Stimulated activated CD8-positive, alpha-beta memory T cell treated with anti-CD3 and anti-CD28 coated beads, Interleukin-4, amount 100 ng/mL, for 4 hours (primary cell): Measurements from ENCODE around the gene NUDT14.

Source experiments
- DNase-seq, 2 donors: peaks; one replicate each; pipeline ENCODE4 v3.0.0-alpha.2; 2020; ENCODE audit warnings: low read depth in 2 of 2, low spot score in 1 of 2

The NUDT14 gene

DNA sequence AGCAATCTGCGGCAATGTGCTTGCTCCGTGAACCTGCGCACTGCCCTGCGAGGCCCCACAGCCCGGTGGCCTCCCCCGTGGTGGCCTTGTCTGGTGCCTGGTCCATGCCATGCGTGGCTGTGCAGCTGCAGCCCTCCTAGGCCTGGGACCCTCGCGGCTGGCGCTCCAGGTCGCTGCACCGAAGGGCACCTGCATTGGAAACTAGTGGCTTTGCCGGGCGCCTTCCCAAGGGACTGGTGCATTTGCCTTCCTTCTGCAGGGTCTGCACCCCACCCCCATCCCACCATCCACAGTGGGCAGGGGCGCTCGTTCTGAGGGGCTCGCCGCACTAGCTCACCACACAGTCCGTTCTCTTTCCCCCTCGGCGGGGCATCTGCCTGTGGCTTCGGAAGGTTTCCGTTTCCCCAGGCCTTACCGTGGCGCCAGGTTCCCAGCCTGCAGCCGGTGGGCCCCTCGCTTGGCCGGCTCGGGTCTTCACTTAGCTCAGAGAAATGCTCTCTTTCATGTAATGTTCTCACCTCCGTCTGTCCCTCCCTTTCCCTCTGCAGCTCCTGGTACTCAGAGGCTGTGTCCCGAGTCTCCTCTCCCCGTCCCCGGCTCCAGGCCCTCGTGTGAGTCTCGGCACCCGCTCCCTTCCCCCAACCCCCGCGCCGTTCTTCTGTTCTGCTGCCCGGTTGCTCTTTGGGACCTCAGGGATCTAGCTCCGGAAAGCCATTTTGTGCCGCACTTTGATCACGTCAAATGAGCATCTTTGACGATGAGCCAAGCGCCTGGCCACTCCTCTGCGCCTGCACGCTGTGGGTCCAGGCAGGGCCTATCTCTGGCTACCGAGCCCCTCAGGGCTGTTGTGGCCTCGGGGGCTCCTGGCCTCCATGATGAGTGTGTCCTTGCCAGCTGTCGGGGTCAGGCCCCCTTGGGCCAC is 44.5 kb downstream of the NUDT14 start:
- no peak for DNase-seq

DNA sequence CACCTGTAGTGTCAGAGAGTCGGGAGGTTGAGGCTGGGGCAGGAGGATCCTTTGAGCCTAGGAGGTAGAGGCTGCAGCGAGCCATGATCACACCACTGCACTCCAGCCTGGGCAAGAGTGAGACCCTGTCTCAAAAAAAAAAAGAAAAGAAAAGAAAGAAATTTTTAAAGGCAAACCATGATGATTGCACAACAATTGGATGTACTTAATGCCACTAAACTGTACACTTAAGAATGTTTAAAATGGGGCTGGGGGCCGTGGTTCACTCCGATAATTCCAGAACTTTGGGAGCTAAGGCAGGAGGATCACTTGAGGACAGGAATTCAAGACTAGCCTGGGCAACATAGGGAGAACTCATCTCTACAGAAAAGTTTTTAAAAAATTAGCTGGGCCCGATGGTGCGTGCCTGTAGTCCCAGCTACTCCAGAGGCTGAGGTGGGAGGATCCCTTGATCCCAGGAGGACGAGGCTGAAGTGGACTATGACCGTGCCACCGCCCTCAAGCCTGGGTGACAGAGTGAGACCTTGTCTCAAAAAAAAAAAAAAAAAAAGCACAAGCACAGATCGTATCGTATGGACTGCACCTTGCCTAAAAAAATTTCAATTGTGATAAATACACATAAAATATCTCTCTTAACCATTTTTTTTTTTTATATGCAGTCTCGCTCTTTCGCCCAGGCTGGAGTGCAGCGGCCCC is 45.3 kb downstream of the NUDT14 start:
- no peak for DNase-seq

DNA sequence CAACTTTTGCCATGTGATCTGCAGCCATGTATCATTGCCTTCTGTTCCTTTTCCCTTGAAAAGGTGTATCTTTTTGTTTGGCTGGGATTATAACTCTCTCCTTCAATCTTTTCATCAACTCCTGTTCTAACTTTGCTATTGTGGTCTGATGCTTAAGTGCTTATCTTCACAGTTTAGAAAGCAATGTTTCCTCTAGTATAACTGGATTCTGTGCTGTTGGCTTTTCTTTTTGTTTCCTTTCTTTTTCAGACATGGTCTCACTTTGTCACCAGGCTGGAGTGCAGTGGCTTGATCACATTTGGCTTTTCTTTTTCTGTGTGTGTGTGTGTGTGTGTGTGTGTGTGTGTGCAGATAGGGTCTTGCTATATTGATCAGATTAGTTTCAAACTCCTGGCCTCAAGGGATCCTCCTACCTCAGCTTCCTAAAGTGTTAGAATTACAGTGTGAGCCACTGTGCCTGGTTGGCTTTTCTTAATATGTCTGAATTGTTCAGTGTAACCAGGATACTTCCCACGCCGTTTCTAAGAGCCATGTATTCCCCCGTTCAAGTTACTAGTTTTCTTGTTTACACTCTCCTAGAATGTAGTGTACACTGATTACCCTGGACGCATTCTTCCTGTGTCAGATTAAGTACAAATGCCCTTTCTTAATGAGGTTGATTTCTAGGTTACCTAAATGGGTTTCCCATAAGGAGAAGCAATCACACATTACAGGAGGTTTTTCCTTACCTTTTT is 48.0 kb downstream of the NUDT14 start:
- no peak for DNase-seq

DNA sequence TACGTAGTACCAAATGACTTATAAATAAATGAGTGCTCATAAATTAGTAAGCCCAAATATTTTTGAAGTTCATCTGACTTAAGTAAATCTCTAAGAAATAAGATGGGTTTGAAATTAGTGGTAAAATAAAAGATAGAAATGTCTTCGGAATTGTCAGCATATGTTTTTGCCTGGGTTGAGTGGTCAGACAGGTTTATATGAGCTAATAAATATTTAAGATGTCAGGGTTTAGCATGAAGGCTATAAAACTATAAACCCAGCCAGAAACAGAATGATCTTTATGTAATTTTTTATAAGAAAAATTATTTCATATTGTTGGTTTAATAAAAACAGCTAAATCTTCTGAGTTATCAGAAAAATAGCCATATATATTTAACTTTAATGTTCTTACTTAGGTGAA is 49.9 kb downstream of the NUDT14 start:
- DNase-seq = no peak

DNA sequence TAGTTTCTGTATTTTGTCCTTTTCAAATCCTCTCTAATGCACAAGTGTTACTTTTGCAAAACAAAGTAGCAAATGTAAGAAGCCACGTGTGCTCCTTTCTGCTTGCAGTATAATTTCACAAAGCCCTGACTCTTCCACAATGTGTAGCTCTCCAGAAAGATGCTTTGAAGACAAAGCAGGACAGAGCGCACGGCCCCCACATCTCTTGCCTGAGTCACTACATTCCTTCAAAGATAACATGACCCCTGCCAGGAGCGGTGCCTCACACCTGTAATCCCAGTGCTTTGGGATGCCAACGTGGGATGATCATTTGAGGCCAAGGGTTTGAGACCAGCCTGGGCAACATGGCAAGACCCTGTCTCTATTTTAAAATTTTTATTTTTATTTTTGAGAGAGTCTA is 53.1 kb downstream of the NUDT14 start:
- DNase-seq = no peak

DNA sequence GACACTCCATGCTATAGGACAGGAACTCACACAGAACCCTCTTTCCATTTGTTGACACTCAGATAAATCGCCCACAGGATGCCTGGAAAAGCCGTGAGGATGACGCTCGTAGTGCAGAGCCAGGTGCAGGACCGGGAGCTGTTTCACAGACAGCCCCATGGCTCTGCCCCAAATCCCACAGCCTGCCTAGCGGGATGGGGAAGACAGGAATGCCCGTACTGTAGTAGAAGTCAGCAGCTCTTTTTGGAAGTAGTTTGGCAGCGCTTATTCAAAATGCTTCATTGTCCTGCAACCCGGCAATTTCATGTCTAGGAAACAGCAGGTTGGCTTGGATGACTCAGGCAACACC is 54.2 kb downstream of the NUDT14 start:
- no peak for DNase-seq

DNA sequence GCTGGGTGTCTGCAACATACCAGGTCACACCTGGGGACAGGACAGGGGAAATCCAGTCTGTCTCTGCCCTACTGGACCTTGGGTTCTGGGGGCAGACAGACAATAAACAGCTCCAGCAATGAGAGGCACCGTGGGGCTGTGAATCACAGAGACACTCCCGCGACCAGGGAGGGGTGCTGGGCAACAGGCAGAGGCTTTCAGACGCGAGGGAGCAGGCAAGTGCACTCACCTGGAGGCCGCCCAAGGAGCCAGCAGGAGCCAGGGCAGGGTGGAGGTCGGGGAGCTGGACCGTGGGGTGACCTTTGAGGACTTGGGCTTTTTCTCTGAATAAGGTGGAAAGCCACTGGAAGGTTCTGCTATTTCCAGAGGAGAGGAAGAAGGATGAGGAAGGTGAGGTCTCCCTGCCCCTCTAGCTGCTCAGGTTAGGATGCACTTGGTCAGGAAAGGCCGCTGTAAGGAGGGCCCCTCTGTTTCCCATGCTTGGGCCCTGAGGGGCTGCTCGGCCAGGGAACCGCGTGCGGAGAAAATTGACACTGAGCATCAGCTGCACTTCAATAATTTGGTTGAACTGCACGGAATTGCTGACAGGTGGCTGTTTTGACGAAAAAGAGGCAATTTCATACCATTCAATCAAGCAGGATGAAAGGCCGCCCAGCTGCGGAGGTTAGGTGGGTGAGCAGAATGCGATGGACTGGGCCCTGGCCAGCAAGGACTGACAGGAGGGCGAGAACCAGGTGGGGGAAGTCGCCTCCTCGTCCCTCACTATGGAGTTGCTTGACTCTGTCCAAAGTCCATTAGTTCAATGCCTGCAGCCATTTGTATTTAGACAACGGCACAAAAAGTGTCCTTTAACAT is 54.8 kb downstream of the NUDT14 start:
- DNase-seq = no peak

DNA sequence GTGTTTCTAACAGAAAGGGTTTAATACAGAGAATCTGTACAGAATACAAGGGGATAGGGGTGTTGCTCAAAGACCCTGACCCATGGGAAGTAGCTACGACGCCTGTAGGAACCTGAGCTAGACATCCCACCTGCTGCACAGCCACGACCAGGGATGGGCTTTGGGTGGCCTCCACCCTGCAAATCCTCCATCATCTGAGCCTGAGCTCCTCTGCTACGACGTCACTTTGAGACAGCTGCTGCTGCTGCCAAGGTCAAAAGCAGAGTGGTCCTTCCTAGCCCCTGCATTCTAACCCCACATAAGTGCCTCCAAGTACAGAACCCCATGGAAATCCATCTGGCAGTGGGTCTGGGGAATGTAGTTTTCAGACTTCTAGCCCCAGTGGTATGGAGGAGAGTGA is 56.3 kb downstream of the NUDT14 start:
- DNase-seq = no peak

DNA sequence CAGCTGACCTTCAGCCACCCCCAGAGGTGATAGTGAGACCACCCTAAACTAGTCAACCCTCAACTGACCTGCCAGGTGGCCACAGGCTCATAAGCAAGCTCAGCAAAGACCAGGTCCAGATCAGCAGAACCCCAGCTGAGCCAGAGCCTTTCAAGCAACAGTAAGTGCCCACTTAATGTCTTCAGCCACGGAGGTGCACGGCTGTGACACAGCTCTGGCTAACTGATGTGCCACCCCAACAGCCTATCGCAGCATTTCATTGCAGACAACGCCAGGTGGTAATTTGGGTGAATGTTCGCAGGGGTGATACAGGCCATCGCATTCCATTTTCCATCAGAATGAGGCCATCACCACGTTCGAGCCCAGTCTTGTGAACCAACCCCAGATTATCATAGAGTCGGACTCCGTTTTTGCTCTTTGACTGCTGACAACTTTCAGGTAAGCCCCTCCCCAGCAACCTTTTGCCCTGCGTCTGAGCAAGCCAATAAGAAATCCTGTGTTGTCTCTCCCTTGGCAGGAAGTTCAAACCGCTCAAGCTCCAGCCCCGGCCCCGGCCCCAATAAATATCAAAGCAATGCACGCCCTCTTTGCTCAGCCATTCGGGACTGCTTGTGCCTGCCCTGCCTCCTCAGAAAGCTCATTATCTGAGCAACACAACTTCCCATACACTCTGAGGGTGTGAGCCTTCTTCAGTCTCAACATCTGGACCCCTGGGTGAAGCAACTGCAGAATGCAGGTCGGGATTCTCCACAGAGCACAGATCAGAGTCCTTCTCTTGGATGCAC is 56.9 kb downstream of the NUDT14 start:
- DNase-seq = no peak

DNA sequence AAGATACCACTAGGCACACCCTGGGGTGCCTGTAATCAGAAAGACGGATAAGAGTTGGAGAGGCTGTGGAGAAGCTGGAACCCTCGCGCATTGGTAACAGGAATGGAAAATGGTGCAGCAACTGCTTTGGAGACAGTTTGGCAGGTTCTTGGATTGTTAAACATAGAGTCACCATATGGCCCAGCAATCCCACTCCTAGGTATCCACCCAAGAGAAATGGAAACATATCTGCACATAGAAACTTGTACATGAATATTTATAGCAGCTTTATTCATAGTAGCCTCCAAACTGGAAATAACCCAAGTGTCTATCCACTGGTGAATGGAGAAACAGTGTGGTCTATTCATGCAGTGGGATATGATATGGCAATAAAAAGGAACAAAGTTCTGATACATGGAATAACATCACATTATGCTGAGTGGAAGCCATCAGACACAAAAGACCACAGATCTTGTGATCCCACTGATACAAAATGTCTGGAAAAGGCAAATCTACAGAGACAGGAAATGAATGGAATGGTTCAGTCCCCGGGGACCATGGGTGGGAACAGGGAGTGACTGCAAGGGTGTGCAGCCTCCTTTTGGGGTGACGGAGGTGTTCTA is 57.9 kb downstream of the NUDT14 start:
- DNase-seq = no peak
